Subcutaneous abdominal adipose tissue (tissue), 5 donors: ENCODE measurements around the gene ITM2C.

Experiments used
- H3K27ac ChIP-seq: one replicate; pipeline ENCODE4 v1.7.0; 2013; ENCODE audit warnings: low read depth, mild to moderate bottlenecking, inconsistent platforms, low read length, moderate library complexity
- H3K27me3 ChIP-seq, 5 donors: one replicate each; pipeline ENCODE4 v1.7.0; 2013; ENCODE audit warnings: low read length in 5 of 5, inconsistent platforms in 1 of 5; ENCODE audit not compliant: control insufficient read depth in 5 of 5, insufficient read depth in 4 of 5
- H3K36me3 ChIP-seq, 5 donors: one replicate each; pipeline ENCODE4 v1.7.0; 2013; ENCODE audit warnings: low read length in 5 of 5; ENCODE audit not compliant: control insufficient read depth in 5 of 5, insufficient read depth in 5 of 5
- H3K4me1 ChIP-seq, 5 donors: one replicate each; pipeline ENCODE4 v1.7.0; 2013; ENCODE audit warnings: low read length in 5 of 5, mild to moderate bottlenecking in 3 of 5, moderate library complexity in 1 of 5; ENCODE audit not compliant: control insufficient read depth in 5 of 5, insufficient read depth in 5 of 5
- H3K4me3 ChIP-seq, 5 donors: one replicate each; pipeline ENCODE4 v1.7.0; 2013; ENCODE audit warnings: low read length in 5 of 5, low read depth in 1 of 5
- H3K9ac ChIP-seq, 5 donors: one replicate each; pipeline ENCODE4 v1.7.0; 2013; ENCODE audit warnings: low read length in 5 of 5, mild to moderate bottlenecking in 4 of 5, moderate library complexity in 3 of 5
- H3K9me3 ChIP-seq, 5 donors: one replicate each; pipeline ENCODE4 v1.7.0; 2013; ENCODE audit warnings: low read length in 5 of 5; ENCODE audit not compliant: control insufficient read depth in 5 of 5
- donor health status: healthy.
- donor health status: healthy.
- donor health status: healthy.
- donor health status: healthy.
- donor health status: healthy.

Gene ITM2C, protein sequence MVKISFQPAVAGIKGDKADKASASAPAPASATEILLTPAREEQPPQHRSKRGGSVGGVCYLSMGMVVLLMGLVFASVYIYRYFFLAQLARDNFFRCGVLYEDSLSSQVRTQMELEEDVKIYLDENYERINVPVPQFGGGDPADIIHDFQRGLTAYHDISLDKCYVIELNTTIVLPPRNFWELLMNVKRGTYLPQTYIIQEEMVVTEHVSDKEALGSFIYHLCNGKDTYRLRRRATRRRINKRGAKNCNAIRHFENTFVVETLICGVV

DNA sequence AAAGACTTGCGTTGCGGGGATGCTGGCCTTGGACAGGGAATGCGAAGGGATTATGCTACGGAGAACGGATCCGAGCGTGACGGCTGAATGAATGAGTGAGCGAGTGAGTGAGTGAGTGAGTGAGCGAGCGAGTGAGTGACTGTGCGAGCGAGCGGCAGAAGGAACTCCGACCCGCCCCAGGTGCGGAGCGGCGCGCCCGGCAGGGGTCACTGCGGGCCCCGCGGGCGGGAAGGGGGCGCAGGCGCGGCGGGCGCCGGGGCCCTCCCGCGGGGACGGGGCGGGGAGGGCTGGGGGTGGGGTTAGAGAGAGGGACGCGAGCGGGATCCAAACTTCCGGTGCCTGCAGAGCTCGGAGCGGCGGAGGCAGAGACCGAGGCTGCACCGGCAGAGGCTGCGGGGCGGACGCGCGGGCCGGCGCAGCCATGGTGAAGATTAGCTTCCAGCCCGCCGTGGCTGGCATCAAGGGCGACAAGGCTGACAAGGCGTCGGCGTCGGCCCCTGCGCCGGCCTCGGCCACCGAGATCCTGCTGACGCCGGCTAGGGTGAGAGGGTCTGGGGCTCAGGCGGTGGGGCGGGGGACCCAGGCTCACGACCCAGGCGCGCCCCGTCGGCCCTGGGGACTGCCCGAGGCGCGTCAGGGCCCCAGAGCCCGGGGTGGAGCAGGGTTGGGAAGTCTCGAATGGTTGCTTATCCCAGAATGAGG is at the start of gene ITM2C:
TSS of gene ITM2C (plus strand) at position 338 of the 702 bp plus-strand sequence. CDS start at position 422, 84 bp downstream.
- Histone ChIP-seq H3K27ac (no peak within 1 kb of the TSS), H3K4me3 (peak within 1 kb of the TSS; percentile 60 to 89 (median 66)), H3K9me3 (no peaks in the 10 kb centered on the region), H3K36me3 (no peaks in the 10 kb centered on the region), H3K4me1 (peaks cover 3 to 32% (median 26%) of the 10 kb centered on the region in 5 donors), H3K27me3 (peaks cover 7 to 26% (median 20%) of the 10 kb centered on the region in 5 donors), H3K9ac (peak within 1 kb of the TSS in 4 of 5 donors; percentile 11 to 70 (median 64))

DNA sequence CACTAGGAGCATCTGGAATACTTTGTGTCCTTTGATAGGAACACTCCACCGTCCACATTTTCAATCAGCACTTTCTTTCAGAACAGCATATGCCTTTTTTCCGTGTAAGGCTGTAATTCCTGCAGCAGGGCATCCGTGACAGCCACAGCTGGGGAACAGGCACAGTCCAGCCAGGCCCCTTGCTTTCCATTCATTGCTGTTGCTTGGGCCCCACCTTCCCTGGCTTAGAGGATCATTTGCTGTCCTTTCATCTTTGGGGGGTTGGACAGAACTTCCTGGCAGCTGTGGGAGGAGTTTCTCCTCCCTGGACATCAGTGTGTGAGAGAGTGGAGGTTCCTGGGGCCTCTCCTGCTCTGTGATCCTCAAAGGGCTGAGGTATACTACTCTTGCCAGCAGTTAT is 49.7 kb upstream of the ITM2C start:
- no peaks in the 10 kb centered on the region for H3K27me3 ChIP-seq
- no peak overlapping the region for H3K27ac ChIP-seq
- H3K9me3 ChIP-seq, result no peaks in the 10 kb centered on the region
- H3K4me1 ChIP-seq, result no peaks in the 10 kb centered on the region
- H3K36me3 ChIP-seq, result peaks cover 36 to 74% (median 66%) of the 10 kb centered on the region in 5 donors
- H3K9ac ChIP-seq, result no peak overlapping the region
- H3K4me3 ChIP-seq, result no peak overlapping the region

DNA sequence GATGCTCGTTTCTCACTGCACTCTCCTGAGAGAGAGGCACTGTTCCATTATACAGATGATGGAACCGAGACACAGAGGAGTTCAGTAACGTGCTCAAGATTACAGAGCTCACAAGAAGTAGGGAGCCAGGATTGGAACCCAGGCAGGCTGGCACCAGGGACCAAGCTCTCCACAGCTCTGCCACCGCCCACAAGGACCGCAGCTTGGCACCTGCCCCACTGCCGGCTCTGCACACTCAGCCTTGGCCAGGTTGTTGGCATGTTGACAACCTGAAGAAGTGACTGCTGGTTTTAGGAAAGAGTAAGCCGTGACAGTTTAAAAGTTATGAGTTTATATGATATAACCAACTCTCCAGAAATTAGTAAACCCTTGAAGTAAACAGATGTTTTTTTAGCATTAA is 48.0 kb upstream of the ITM2C start:
- peaks cover 29 to 74% (median 54%) of the 10 kb centered on the region in 5 donors for H3K36me3 ChIP-seq
- H3K9me3 ChIP-seq, result no peaks in the 10 kb centered on the region
- H3K4me1 ChIP-seq, result no peaks in the 10 kb centered on the region

DNA sequence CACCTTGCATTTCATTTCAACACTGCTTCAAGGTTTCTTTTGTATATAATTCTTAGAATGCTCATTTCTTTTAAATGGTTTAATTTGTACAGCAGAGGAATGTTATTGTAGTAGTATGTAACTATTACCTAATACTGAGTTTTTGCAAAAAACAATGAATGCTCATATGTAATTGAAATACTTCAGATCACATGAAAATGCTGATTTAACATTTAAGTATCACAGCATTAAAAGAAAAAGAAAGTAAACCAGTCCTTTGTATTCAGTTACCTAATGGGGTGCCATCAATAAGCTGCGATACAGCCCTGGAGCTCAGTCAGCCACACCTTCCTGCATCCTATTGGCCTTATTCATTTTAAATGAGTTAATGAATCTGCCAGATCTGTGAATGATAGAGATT is 45.3 kb upstream of the ITM2C start:
- Histone ChIP-seq H3K4me1 (peaks cover 0 to 4% (median 2%) of the 10 kb centered on the region in 5 donors), H3K36me3 (peaks cover 16 to 62% (median 45%) of the 10 kb centered on the region in 5 donors), H3K27ac (no peak overlapping the region), H3K4me3 (no peak overlapping the region), H3K27me3 (no peaks in the 10 kb centered on the region), H3K9me3 (no peaks in the 10 kb centered on the region), H3K9ac (no peak overlapping the region)

More for the DNA sequence above, 48.0 kb upstream of the ITM2C start:
- H3K27me3 ChIP-seq, result no peaks in the 10 kb centered on the region
- H3K4me3 ChIP-seq, result no peak overlapping the region
- H3K27ac ChIP-seq, result no peak overlapping the region
- no peak overlapping the region for H3K9ac ChIP-seq

DNA sequence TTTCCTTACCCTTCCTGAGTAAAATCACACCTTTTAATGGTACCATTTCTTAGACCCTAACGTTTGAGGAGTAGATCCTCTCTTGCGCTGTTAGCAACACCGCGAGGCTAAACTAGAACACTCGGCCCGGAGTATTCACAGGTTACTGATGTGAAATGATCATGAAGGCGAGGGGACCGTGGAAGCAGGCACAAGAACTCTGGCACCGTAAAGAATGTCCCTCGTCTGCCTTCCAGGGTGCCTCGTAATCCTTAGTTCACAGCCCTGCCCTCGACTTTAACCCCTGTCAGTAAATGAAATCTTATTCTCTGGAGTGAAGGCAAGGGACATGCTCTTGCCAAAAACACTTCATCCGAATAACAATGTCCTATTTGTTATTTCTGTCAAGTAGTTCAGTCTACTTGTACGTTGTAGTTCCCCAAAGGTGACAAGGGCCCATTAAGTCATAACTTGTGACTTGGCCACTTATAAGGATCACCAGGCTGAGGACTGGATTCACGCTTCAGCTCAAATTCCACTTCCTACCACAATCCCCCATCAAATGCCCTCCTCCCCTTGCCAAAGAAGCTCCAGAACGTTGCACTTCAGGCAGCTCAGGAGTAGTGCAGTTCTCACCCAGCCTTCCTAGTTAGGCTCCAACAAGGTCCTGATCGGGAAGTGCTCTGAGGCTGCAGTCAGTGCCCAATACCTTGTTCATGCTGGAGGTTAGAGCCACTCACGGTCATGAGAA is 43.3 kb upstream of the ITM2C start:
- no peaks in the 10 kb centered on the region for H3K27me3 ChIP-seq
- no peaks in the 10 kb centered on the region for H3K9me3 ChIP-seq
- peaks cover 14 to 48% (median 29%) of the 10 kb centered on the region in 5 donors for H3K36me3 ChIP-seq
- H3K4me1 ChIP-seq, result peaks cover 0 to 6% (median 4%) of the 10 kb centered on the region in 5 donors
- H3K9ac ChIP-seq, result no peak overlapping the region
- H3K27ac ChIP-seq, result no peak overlapping the region
- no peak overlapping the region for H3K4me3 ChIP-seq

DNA sequence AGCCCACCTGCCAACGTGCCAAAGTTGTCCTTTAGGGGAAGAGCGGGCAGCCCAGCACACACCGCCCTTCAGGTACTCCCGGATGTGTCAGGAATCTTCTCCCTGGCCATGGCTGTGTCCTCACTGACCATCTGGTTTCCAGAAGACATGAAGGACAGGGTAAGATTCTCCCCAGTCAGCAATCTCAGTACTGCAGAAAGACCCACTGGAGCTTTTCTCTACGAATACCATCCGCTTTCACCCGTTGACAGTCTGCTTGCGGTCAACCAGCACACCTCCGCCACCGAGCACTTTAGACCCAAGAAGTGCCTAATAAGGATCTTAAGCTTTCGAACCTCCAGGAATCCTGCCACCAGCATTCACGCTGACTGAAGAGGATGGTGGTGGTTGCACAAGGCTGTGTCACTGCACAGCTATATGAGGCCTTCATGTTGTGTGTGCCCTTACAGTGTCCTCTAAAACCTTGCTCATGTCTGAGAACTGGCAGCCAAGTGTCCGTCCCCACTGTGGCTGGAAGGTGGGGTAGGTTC is 42.7 kb upstream of the ITM2C start:
- Histone ChIP-seq H3K4me3 (no peak overlapping the region), H3K9ac (no peak overlapping the region), H3K9me3 (no peaks in the 10 kb centered on the region), H3K36me3 (peaks cover 12 to 42% (median 25%) of the 10 kb centered on the region in 5 donors), H3K27ac (no peak overlapping the region), H3K27me3 (peaks cover 0 to 5% (median 0%) of the 10 kb centered on the region in 5 donors), H3K4me1 (peaks cover 0 to 6% (median 4%) of the 10 kb centered on the region in 5 donors)

DNA sequence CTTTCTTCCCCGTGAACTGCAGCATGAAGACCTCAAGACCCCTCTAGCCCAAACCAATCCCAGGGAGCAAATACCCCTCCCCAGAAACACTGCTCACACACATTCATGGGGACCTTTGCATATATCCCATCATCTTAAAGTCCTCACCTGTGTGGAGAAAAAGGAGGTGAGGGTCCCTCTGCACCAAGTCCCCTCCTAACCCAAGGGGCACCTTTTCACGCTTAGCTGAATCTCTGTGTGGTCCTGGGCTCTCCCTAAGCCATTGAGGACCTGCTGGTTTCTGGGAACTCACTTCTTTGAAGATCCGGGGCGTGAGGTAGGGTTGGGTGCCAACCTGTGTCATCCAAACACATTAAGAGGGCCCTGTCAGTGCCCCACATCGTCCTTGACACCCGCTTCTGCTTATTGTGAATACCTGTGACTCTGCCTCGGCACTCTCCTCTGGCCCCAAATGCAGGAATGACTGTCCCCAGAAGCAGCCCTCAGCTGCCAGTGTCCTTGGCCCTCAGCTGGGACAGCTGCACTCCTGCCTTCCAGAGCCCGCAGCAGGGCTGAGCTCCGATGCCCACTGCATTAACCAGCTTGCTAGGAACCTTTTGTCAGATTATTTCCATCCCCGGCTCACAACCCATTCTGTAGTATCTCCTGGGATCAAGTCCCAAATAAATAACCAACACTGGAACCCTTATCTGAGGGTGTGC is 41.3 kb upstream of the ITM2C start:
- no peak overlapping the region for H3K4me3 ChIP-seq
- H3K4me1 ChIP-seq, result peaks cover 0 to 14% (median 9%) of the 10 kb centered on the region in 5 donors
- peaks cover 0 to 12% (median 0%) of the 10 kb centered on the region in 5 donors for H3K27me3 ChIP-seq
- no peaks in the 10 kb centered on the region for H3K9me3 ChIP-seq
- H3K27ac ChIP-seq, result no peak overlapping the region
- H3K36me3 ChIP-seq, result peaks cover 3 to 28% (median 15%) of the 10 kb centered on the region in 5 donors
- H3K9ac ChIP-seq, result no peak overlapping the region

DNA sequence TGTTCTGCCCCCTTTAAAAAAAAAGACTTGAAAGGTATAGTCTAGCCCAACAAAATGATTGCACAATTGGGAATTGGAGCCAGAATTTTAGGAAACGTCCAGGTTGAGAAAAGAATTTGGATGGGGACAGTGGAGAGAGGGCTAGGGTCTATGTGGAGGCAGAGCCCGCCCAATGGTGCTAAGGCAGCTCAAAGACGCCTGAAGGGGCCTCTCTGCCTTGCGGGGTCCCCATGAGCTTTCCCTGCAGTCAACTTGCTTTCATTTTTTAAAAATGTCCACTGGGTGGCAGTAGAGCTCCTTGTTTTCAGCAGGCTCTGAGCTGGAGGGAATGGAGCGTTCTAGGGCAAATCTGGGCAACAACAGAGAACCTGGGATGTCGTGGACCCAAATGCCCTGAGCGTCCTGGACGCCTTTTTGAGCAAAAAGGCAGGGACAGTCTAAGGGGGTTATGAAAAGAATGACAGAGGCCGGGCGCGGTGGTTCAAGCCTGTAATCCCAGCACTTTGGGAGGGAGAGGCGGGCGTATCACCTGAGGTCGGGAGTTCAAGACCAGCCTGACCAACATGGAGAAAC is 40.2 kb upstream of the ITM2C start:
- H3K27me3 ChIP-seq, result peaks cover 0 to 19% (median 0%) of the 10 kb centered on the region in 5 donors
- H3K9ac ChIP-seq, result peak overlapping the region in 2 of 5 donors; percentile 47 to 48
- H3K4me1 ChIP-seq, result peaks cover 0 to 19% (median 14%) of the 10 kb centered on the region in 5 donors
- peaks cover 0 to 21% (median 7%) of the 10 kb centered on the region in 5 donors for H3K36me3 ChIP-seq
- H3K9me3 ChIP-seq, result peaks cover 0 to 1% (median 0%) of the 10 kb centered on the region in 5 donors
- no peak overlapping the region for H3K27ac ChIP-seq
- peak overlapping the region; percentile 26 to 65 (median 41) for H3K4me3 ChIP-seq

DNA sequence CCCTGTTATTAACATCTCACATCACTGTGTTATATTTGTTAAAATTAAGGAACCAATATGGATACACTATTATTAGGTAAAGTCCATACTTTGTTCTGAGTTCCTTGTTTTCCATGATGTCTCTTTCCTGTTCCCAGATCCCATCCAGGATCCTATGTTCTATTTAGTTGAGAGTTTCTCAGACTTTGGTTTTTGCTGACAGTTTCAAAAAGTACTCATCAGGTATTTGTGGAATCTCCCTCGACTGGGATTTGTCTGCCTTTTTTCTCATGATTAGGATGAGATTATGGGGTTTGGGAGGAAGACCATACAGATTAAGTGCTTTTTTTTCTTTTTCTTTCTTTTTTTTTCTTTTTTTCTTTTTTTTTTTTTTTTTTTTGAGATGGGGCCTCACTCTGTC is 39.4 kb upstream of the ITM2C start:
- Histone ChIP-seq H3K36me3 (peaks cover 0 to 18% (median 6%) of the 10 kb centered on the region in 5 donors), H3K9me3 (peaks cover 0 to 7% (median 6%) of the 10 kb centered on the region in 5 donors), H3K4me3 (no peak overlapping the region), H3K27ac (no peak overlapping the region), H3K27me3 (peaks cover 0 to 19% (median 0%) of the 10 kb centered on the region in 5 donors), H3K9ac (no peak overlapping the region), H3K4me1 (peaks cover 0 to 19% (median 14%) of the 10 kb centered on the region in 5 donors)
